CD4-positive, alpha-beta T cell treated with Interferon gamma for 1 hour (primary cell): ENCODE results near the gene PRH1.

Experiments used
- DNase-seq: peaks from one replicate; pipeline ENCODE4 v3.0.0-alpha.2; 2020

PRH1 gene

DNA sequence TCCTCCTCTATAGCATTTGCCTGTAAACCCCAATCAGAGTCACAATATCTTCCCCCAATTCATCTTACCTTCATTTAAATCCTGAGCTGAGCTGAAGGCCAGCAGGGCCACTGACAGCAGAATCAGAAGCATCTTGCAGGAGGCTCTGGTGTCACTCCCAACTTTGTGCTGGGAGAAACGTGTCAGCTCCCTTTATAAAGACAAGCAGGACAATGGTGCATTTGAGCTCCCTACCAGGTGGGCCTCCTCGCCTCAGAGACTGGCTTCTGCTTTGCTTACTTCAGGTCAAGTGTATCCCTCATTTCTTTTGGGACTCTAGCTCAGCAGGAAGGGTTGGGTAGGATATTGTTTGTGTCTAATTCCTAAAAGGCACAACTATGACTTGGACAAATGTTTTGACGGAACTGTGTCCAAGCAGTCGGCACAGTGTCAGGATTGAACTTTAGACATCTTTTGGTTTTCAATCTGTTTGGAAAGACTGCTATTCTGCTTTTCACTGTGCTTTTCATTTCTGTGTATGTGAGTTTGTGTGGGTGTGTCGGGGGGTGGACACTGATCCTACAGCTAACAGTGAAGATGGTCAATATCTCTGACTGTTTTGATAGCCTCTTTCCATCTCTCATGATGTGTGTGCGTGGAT, at the start of gene PRH1:
PRH1 (minus strand) TSS at position 170 of the 640 bp plus-strand sequence; CDS start at position 132, 38 bp downstream.
- DNase-seq: no peak

DNA sequence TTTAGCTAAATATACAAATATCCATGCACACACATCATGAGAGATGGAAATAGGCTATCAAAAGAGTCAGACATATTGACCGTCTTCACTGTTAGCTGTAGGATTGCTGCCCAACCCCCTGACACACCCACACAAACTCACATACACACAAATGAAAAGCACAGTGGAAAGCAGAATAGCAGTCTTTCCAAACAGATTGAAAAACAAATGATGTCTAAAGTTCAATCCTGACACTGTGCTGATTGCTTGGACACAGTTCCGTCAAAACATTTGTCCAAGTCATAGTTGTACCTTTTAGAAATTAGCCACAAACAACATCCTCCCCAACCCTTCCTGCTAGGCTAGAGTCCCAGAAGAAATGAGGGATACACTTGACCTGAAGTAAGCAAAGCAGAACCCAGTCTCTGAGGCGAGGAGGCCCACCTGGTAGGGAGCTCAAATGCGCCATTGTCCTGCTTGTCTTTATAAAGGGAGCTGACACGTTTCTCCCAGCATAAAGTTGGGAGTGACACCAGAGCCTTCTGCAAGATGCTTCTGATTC, 44.8 kb upstream of the PRH1 start, which contains the start of gene PRH2:
PRH2 (plus strand) TSS at position 491 of the 541 bp plus-strand sequence; CDS start at position 529, 38 bp downstream.
- no peak for DNase-seq

DNA sequence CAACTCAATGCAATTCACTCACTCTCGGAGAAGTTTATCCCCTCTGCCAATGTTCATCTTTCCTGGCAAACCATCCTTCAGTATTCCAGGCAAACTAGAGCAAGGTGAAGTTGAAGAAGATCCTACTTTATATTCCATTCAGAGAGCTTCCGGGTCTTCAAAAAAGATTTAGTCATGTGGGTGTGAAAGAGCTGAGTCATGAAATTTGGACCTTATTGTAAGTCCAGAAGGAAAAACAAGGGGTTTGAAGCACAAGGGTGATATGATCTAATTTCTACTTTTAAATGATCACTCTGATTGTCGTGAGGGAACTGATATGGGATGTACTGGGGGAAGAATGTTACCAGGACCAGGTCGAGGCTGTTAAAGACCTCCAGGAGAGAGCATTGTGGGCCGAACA, 42.2 kb upstream of the PRH1 start:
- no peak for DNase-seq

DNA sequence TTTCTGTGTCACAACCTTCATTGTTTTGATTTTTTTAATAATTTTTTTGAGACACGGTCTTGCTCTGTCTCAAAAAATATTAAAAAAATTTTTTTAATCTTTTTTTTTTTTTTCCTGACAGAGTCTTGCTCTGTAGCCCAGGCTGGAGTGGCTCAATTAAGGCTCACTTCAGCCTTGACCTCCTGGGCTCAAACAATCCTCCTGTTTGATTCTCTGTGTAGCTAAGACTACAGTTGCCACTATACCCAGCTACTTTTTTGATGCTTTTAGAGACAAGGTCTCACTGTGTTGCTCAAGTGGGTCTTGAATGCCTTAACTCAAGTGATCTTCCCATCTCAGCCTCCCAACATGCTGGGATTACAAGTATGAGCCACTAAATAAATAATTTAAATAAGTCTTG, 35.8 kb upstream of the PRH1 start:
- DNase-seq: no peak

DNA sequence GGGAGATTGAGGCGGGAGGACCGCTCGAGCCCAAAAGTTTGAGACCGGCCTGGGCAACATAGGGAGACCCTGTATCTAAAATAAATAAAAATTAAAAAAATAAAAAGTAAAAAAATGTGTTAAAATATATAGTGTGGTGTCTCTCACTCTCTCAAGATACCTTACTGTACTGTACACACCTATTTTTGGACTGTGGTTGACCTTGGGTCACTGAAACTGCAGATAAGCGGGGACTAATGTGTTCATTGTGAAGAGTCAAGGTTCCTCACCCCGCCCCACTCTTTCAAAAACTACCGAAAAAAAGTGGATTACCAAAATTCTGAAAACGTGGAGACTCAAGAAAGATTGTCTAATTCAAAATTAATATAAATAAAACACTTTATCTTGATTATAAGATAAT, 26.3 kb upstream of the PRH1 start:
- DNase-seq: no peak

GRCh38 chr12:10909462-10909861, 25.4 kb upstream of the PRH1 start, which contains the start of gene TAS2R13:
TAS2R13 (minus strand) TSS chr12:10909562; CDS start chr12:10909298, 264 bp downstream.
- DNase-seq: no peak

- no peak for DNase-seq
Measured at GRCh38 chr12:10904686-10905085, 20.6 kb upstream of the PRH1 start.

GRCh38 chr12:10901427-10901826, 17.4 kb upstream of the PRH1 start:
- no peak for DNase-seq

- DNase-seq: no peak
Measured at GRCh38 chr12:10900972-10901371, 16.9 kb upstream of the PRH1 start.

DNA sequence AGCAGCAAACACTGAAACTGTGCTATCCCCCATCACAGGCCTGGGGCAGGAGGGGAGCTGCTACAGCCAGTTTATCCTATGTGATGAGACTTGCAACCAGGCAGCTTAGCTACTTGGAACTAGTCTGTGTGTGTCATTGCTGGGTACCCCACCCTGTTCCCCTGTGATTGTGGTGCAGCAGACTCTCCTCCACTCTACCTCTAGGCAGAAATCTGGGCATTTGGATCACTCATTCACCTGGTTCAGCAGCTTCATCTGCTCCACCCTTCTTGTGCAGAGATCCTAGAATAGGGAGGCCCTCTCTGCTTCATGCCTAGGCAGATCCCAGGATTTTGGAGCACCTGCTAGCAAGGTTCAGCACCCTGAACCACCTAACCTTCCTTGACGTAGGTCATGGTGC, 16.5 kb upstream of the PRH1 start:
- DNase-seq: no peak

- no peak for DNase-seq
Measured at GRCh38 chr12:10896854-10897253, 12.8 kb upstream of the PRH1 start.

DNA sequence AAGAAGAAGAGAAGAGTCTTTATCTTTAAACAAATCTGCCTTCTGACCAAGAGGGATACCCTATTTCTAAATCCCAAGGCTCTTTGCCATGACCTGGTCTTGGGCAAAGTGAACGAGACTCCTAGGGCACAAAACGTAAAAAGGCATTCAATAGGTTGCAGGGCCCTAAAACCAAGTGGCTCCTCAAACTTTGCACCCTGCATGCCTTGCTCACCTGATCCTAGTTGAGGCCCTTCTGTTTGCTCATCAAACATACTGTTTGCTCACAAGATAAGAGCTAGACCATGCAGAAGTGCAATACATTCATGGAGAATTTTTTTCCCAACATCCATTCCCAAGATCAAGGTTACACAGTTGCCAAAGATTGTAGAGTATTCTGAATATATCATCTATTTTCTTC, 7.9 kb upstream of the PRH1 start:
- no peak for DNase-seq

DNA sequence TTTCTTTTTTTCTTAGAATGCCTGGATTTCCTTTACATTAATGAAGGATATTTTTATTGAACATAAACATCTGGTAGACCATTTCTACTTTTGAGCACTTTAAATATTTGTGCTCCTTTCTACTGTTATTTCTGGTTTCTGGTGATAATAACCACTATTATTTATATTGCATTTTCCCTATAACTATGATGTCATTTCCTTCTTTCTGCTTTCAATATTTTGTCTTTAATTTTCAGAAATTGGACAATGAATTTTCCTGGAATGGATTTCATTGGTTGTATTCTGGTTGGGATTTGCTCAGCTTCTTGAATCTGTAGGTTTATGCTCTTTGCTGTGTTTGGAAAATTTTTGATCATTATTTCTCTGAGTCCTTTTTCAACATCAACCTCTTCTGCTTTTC, 5.2 kb upstream of the PRH1 start:
- DNase-seq: no peak

DNA sequence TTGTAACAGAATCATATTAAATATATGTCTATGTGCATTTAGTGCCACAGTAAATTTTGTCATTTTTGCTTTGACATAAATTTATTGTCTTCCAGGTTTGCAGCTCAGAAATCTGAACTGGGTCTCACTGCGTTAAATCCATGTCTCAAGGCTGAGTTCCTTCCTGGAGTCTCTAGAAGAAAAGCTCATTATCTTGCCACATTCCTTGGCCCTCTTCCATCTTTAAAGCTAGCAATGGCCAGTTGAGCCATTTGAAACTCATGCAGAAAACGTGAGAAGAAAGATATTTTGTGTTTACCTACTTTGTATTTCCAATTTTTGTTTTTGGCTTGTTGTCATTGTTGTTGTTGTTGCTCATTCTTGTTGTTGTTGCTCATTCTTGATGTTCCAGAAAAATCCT, 10.7 kb downstream of the PRH1 start:
- no peak for DNase-seq

- no peak for DNase-seq
Measured at GRCh38 chr12:10867381-10867780, 16.7 kb downstream of the PRH1 start.

GRCh38 chr12:10863512-10864218, 20.4 kb downstream of the PRH1 start:
- DNase-seq: no peak

DNA sequence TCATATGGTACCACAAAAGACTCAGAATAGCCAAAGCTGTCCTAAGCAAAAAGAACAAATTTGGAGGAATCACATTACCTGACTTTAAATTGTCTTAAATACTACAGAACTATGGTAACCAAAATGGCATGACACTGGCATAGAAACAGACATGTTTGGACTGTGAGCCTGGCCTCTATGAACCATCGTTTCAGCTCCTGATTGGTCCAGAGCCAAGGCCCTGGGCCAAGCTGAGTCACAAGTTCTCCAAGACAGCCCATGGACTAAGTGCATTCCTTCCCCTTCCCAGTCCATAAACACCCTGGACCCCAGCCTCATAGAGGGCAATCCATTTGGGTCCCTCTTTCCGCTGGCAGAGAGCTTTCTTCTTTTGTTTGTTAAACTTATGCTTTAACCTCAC, 22.7 kb downstream of the PRH1 start:
- no peak for DNase-seq

GRCh38 chr12:10855807-10856206, 28.2 kb downstream of the PRH1 start:
- no peak for DNase-seq

DNA sequence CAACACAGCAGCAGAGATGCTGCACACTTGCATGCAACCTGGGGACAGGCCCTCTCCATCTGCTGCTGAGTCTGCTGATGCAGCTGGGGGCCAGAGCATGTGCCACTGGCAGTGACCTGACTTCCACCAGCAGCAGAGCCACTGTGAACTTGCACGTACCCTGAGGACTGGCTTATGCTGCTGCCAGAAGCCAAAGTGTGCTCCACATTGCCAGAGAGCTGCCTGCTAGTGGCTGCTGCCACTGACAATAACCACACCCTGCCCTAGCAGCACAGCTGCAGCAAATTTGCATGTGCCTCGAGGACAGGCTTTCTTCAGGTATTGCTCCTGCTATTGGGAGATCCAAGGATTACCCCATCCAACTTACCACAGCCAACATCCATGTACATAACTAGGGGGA, 30.3 kb downstream of the PRH1 start:
- DNase-seq: no peak

DNA sequence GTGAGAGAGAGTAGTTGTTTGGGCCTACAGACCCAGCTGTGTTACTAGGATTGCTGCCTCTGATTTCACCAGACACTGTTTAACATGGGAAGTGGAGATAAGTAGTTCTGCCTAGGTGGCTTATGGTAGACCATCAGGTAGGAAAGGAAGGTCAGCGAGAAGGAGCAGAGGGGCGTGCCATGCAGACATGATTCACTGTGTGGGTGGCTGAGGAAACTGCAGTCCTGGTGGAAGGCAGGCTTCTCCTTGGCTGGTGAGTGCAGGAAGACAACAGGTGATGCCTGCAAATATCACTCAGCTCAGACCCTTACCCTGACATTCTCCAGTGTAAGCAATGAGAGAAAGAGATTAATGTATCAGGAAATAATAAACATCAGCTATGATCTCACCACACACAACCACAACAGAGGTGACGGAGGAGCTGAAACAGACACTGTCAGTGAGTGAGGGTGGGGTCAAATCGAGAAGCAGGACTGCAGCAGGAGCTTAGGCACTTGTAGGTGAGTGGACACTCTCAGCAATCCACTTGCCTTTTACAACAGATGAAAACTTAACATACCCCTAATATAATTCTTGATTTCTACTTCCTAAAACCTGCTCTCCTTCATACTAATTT, 32.7 kb downstream of the PRH1 start:
- DNase-seq: no peak

DNA sequence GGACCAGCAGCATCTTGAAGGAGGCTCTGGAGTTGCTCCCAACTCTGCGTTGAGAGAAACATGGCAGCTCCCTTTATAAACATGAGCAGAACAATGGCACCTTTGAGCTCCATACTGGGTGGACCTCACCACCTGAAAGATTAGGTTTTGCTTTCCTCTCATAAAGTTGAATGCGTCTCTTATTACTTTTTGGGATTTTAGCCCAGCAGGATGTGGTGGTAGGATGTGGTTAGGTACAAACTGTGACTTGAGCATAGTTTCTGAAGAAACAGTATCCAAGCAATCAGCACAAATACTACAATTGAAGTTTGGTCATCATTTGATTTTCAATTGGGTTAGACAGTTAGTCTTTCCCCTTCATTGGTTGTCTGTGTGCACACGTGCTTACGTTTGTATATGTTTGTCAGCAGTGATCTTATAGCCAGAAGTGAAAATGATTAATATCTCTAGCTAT, 34.6 kb downstream of the PRH1 start, which contains the start of gene PRR4:
PRR4 (minus strand) TSS at position 51 of the 454 bp plus-strand sequence; CDS start at position 13, 38 bp downstream.
- DNase-seq: no peak

DNA sequence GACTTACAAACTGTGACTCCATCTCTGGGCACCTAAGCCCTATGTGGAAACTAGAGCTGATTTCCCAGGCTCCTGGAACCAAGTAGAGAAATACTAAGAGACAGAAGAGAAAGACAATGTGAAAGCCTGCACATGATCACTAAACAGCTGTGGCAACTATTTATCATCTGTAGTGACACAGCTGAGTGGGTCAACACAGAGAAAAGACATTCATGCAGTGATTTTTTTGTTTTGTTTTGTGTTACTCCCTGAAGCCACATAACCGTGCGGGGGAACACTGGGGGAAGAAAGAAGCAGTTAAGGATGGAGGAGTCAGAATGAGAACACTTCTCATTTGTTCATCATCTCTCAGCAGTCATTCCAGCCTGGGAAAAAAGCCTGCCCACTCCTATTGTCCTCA, 36.3 kb downstream of the PRH1 start:
- DNase-seq: no peak

GRCh38 chr12:10842862-10843261, 41.2 kb downstream of the PRH1 start:
- no peak for DNase-seq

- no peak for DNase-seq
Measured at GRCh38 chr12:10838461-10838860, 45.6 kb downstream of the PRH1 start.
